T-helper 22 cell (primary cell): ENCODE results near the gene UBXN10.

ENCODE experiments used
- DNase-seq: peaks from one replicate; pipeline ENCODE4 v3.0.0-alpha.2; 2020; ENCODE audit warnings: low read depth

The UBXN10 gene

DNA sequence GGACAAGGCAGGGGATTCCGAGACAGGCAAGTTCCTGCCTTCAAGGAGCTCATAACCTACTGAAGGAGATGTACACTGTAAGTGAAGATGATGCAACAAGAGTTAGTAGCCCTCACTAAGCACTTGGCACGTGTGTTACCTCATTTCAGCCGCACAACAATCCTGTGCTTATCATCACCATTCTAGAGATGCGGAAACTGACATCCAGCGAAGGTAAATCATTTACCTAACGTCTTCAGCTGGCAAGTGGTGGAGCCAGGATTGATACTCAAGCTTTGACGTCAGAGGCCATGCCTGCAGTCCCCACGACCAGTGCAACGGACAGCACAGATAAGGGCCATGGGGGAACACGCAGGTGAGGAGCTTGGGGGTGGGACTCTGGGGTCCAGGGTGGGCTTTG, 2.9 kb upstream of the UBXN10 start:
- no peak for DNase-seq

DNA sequence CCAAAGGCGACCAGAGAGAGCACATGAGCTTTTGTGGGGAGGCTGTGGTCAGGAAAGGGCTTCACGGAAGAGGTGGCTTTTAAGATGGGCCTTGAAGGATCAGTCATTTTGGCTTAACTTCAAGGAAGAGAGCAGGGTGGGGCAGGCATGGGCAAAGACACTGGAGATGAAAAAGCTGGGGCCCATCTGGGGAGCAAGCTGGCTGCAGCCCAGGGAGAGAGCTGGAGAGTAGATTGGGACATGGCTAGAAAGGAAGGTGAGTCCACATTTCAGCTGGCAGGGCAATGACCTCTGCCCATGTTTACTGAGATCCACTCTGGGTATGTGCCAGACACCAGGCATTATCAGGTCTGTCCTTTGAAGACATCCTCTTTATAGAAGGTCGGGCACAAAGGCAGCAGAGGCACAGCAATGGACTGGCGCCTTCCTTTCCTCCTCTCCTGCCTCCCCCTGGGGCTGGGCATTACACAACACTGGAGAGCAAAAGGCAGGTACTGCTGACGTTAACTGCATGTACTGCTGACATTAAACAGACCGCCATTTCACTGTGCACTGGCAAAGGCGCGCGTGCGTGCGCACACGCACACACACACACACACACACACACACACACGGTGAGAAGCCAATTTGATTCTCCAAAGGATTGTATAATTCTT, 2.2 kb upstream of the UBXN10 start:
- DNase-seq, result no peak

DNA sequence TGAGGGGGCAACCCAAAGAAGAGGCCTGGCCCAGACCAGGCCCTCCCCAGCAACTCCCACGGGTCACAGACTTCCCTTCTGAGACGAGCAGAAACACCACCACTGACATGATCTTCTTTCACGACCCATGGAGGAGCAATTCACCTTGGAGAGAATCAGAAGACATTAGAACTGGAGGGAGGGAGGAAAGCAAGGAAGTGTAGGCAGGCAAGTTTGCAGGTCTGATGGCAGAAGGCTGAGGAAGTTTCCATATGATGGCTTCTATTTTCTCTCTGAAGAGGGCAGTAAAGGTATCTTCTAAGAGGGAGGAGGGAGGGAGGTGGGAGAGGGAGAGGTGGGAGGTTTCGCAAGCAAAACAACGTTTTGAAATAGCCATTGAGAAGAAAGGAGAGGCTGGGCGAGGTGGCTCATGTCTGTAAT, 1.4 kb upstream of the UBXN10 start:
- no peak for DNase-seq

DNA sequence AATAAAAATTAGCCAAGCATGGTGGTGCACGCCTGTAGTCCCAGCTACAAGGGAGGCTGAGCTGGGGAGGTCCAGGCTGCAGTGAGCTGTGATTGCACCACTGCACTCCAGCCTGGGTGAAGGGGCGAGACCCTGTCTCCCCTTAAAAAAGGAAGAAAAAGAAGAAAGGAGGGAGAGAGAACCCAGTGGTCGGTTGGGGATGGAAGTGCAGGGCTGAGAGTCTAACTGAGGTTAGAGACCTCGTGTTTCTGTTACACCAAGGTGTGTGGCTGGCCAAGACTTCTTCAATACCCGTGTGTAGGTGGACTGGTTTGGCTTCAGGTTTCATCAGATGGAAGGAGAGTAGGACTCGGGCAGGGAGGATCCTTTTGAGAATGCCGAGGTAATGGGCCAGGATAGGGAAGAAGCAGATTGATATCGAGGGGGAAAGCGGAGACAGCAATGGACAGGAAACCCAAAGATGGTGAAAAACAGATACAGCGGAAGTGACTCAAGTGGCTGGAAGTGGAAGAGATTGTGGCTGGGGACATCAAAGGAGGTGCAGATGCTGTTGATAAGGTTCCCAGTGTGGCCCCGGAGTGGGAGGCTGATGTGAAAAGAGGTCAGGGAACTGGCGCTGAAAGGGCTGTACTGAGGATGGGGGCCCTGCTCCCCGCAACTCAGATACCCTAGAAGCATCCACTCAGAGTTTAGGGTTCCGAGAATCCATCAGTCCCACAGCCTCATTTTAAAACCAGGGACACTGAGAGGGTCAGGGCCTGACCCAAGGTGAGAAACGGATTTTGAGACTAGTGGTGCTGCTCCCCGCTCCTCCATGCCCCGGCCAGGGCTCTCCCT, 681 bp upstream of the UBXN10 start:
- DNase-seq, result peak; percentile 39

DNA sequence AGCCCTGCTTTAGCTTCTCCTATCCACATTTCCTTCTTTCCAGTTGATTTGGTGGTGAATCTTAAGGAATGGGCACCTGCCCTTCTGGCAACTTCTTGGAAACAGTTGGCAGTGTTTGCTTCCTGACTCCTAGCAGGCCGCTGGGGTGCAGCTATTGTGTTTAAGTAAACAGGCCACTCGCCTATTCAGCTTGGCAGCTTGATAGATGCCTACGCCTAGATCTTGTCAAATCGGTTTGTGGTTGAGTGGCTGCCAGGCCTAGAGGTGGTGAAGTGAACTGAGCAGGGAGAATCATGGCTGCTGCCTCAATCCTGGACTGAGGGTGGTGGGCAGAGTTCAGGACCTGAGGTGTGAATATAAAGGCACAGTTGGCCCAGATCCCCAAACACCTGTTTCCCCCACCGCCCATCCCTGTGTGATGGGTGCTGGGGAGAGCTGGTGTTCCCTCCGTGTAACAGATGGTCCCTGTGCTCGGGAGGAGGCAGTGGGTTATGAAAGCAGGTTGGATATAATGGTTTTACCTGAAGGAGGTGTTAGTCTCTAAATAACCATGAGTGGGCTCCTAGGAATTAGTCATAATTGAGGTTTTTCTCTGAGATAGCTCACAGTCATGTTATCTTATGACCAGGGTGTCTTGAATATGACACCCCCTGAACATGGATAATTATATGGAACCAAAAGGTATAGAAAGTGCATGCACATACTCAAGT, 1.4 kb downstream of the UBXN10 start:
- DNase-seq, result no peak

DNA sequence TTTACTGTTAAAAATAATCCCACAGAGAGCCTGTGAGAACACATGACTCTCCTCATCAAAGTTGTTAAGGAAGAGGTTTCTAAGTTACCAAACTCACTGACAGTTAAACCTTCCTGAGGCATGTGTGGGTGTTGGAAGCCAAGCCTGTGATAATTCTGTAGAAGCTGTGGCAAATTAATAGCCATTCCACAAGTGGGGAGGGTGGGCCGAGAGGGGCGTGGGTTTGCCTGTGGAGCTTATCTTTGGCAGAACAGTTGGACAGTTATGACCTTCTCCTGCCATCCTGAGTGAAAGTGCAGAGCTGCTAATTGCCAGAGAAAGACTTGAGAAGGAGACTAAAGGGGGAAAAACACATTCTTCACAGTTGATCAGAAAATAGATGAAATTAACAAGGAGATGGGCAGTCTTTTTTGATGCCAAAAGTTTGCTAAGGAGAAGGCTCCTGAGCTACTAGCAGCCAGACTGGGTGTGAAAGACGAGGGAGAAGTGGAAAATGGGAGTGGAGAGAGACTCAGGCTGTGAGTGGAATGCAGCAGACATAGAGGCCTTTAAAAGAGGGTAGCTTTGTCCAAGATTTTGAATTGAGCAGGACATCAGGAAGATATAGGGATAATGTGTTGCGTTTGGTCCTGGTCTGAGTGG, 2.0 kb downstream of the UBXN10 start:
- no peak for DNase-seq

DNA sequence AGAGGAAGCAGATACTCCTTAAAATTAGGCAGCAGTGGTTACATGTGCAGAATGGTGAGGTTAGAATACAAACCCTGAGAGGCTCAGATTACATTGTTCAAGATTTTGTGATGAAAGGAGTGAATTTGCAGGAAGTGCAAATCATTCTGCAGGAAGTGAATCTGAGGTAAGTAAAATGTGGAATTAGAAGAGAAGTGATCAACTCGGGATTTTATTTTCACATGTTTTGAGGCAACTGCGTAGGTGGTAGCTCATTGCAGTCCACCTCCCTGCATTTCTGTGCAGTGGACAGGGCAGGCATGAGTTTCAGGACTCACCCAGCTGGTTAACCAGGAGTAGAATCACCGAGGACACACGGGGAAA, 2.5 kb downstream of the UBXN10 start:
- DNase-seq, result no peak

DNA sequence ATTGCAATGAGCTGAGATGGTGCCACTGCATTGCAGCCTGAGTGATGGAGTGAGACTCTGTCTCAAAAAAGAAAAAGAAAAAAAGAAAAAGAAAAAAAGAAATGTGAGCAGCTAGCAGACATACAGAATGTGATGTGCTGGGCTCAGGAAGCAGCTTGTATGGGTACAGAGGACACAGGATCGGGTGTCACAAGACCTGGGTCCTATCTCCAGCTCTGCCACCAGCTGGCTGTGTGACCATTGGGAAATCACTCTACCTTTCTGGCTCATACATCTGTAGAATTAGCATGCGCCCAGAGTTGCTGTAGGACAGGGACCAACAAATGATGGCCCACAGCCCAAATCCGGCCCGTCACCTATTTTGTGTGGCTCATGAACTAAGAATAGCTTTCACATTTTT, 3.8 kb downstream of the UBXN10 start:
- DNase-seq, result no peak

DNA sequence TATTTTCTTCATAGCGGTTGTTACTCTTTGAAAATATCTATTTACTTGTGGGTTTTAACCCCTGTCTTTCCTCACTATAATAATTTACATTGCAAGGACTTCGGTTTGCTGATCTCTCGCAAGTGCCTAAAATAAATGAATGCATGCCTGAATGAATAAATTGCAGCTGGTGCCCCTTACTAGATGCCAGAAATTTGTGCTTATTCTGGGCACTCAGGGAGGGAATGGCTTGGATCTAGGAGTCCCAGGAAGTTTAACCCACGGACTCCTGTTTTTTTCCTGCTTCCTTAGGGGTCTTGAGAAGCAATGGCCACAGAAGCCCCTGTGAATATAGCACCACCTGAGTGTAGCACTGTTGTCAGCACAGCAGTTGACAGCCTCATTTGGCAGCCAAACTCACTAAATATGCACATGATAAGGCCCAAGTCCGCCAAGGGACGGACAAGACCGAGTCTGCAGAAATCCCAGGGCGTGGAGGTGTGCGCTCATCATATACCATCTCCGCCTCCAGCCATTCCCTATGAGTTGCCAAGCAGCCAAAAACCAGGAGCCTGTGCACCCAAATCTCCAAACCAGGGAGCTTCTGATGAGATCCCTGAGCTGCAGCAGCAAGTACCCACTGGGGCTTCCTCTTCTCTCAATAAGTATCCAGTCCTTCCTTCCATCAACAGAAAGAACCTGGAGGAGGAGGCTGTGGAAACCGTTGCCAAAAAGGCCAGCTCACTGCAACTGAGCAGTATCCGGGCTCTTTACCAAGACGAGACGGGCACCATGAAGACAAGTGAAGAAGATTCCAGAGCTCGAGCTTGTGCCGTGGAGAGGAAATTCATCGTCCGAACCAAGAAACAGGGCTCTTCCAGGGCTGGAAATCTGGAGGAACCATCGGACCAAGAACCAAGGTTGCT, 4.6 kb downstream of the UBXN10 start:
- DNase-seq, result no peak

DNA sequence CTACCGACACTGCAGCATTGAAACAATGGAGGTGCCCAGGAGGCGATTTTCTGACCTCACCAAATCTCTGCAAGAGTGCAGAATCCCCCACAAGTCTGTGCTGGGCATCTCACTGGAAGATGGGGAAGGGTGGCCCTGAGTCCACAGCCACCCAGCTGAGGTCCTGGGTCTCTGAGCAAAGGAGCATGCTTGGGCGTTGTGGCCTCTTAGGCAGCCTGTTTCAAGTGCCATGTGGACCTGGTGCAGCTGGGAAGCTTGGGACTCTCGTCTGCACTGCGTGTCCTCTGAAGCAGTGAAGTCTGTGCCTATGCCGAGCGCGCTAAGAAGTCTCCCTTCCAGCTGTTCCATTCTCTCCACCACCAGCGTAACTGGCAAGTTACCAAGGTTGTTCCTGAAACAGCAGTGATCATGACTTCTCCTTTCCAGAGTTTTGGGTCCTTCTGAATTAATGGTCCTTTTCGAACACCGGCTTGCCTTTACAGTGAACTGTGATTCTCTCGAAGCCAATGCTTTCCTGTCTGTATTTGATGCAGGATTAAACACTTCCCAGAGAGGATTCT, 5.5 kb downstream of the UBXN10 start:
- DNase-seq, result no peak

DNA sequence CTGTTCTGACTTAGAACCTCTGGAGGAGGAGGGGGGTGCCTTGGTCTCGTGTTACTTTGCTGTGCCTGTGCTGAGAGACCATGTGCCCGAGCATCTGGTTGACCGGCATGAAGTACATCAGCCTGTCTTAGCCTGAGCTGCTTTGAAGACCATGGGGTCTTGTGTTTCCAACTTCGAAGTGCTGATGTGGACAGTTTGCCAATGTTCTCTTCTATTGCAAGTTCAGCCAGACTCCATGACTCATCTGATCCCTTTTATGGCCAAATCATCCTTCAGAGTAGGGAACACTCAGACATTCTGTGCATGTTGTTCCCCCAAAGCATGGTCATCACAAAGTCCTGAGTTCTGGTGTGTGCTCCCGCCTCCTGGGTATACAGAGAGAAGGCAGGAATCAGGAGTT, 6.5 kb downstream of the UBXN10 start:
- no peak for DNase-seq

DNA sequence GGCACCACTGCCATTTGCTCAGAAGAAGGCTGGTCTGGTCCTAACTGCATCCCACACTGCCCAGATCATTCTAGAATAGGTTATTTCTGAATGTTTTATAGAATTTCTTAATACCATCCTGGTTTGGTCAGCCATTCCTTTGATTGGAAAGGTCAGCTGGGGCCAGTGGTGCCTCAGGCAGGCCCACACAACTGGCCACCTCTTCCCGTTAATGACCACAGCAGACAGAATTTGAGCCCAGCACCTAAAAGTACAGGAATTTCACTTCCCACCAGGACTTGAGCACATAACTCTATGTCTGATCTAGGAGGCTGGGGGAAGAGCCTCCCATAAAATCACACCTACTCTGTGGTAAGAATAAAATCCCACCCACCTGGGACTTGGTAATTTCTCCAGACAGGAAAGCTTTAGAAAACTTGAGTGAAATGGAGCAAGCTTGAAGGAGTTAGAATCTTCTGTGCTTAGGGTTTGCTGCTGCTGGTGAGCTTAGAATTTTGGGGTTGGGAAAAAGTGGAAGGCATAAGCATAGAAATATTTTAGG, 7.0 kb downstream of the UBXN10 start:
- no peak for DNase-seq

DNA sequence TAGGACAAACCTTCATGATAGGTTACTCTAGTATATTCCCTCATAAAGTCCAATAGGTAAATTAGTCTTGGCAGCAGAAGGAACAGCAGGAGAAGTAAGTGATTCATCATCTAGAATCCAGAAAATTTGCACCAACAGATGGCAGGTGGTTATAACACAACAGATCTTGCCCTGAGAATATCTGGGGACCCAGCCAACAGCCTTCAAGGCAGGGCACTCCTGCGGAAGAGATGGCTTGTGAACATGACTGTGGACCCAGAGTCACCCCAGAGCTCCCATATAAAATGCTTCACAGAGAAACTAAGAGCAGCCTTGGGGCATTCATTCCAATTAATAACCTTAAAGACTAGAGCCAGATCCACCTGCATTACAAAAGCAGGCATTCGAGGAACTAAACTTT, 8.3 kb downstream of the UBXN10 start:
- DNase-seq, result no peak

DNA sequence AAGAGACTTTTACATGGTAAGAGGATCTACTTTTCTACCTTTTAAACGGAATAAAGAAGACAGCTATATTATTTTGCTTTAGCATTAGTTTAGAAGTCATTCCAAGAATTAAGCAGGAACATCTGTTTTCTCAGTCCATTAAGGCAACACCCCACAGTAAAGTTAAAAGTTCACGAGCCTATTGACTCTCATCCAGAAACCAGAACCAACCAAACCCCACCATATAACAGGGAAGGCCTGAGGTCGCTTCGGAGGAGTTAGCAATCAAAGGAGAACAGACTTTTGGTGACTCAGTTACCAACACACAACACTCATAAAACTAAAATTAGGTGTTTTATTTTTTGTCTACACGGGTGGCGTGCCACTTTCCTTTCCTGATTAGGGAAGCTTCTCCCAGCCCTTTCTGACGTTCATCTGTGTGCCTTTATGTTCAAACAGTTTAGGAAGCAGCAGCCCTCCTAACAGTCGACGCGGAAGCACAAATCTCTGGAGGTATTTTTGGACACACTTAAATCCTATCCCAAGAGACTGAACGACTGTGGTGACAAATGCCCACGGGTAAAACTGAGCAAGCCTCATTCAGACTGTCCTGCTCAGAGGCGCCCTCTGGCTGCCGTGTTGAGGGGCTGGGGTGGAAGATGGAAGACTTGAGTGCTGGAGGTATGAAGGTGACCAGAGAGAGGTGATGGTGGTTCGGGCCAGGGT, 9.0 kb downstream of the UBXN10 start:
- peak; percentile 13 for DNase-seq

DNA sequence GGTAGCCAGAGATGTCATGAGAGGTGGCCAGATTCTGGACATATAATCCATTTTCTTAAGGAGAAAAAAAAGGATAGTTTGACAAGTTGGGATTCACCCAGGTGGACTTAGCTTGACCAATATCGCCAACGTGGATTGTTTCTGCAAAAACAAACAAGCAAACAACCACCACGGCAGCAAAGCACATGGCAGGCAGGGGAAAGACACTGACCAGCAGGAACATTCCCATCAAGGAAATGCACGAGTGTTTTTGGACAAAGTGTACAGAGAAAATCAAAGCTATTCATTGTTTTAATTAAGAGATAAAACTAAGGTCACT, 9.5 kb downstream of the UBXN10 start:
- DNase-seq, result no peak

DNA sequence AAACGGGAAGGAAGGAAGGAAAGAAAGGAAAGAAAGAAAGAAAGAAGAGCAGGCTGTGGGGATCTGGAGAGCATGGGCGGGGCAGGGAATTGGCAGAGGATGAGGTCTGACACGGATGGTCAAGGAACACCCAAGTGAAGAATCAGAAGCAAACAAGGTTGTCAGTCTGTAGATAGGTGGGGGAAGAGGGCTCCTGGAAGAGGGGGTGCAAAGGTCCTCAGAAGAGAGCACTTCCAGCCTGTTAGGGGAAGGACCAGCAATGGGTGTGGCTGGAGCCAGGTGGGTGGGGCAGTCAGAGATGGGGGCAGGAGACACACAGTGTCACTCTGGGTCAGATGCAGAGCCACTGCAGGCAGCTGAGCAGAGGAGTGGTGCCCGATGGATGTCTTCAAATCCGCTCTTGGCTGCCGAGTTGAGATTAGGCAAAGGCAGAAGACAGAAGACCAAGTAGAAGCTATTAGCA, 11.5 kb downstream of the UBXN10 start:
- DNase-seq, result no peak

DNA sequence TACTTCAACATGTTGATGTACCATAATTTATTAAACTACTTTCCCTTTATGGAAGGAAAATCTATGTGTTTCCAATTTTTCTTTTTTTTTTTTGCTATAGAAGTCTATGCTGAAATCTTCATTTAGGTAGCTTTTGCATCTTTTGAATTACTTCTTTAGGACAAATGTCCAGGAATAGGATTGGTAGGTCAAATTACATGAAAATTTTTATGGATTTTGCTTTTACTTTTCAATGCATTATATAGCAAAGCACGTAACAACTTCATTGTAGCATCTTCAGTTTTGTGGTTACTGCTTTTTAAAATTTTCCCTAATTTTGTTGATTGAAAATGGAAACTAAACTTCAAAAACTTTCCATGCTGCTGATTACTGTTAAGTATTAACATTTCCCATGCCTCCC, 12.4 kb downstream of the UBXN10 start:
- no peak for DNase-seq

DNA sequence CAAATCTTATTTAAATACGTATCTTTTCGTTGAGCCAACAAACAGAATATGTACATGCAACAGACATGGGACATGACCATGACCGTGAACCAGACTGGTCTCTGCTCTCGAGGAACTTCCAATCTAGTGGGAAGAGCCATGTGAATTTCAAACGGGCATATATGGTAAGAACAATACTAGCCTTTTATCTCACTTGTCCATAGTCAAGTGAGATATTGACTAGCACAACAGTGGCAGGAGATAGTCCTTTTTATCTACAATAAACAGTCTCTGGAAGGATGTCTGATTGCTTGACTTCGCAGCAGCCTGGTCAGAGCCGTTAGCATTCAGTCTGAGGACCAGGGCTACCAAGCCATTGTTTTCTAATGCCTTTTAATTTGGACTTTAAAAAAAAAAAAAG, 13.0 kb downstream of the UBXN10 start:
- DNase-seq, result no peak

DNA sequence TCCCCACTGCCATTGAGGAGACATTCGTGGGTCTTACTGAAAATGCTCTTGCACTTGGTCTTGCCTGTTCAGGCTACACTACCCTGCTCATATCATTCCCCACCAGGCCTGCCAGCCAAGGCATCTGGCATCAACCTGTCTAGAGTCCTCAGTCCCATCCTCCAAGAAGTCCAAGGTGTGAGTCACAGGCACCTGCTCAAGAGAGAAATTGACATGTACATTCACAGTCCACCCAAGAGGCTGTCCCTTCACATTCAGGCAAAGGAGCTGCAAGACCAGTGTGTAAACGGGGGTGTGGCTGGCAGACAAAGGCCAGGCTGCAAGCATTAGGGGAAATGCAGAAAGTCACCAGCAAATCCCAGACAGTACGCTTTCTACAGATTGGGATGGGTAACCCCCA, 13.5 kb downstream of the UBXN10 start:
- no peak for DNase-seq

DNA sequence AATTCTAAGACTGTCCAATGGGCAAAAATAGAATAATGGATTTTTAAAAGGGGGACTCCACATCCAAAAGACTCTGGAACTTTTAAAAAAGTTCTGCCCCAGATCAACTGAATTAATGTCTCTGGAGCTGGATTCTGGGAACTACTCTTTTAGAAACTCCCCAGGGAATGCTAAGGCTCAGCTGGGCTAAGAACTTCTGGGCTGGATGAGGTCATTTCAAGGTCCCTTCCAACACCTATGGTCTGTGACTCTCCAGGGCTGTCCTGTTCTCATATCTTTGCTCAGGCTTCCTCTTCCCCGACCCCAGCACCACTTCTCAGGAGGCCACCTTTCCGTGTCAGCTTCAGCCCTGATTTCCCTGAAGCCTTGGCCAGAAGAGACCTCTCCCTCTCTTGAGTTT, 13.9 kb downstream of the UBXN10 start:
- DNase-seq, result no peak

DNA sequence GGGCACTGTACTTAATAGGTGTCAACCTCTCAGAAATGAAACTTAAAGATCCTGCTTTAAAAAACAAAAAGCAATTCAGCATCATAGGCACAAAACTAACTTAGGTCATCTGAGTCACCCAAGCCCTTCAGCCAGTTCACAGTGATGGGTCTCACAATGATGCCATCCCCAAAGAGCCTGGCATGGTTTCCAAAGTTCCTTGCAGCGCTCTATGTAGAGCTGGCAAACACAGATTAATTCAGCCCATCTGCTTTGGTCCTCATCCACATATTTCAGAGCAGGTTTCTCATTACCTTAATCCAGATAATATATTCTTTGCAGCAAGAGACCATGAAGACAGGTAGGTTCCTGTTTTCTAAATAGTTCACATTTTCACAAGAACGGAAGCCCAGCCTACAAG, 15.1 kb downstream of the UBXN10 start:
- no peak for DNase-seq
